ENCODE measurements around the gene RERE.

- TF ChIP-seq FOXA1 (IDR thresholded peaks at IDR 0.05) (no peak), PKNOX1 (IDR thresholded peaks at IDR 0.05) (no peak), NFRKB (IDR thresholded peaks at IDR 0.05) (no peak), HDGF (IDR thresholded peaks at IDR 0.05; ENCODE audit: borderline replicate concordance) (no peak)
These were observed 269.6 kb downstream of the RERE start for GRCh38 chr1:8547791-8548190.
